ENCODE results near the gene HSD3B7. TPM values are rescaled to one million over a fixed set of nuclear protein-coding genes. Genes with fewer than 3 reads are reported as not detected.

HSD3B7 gene
- total RNA-seq, 1 donor from 2014 or later = 30.4 TPM

DNA sequence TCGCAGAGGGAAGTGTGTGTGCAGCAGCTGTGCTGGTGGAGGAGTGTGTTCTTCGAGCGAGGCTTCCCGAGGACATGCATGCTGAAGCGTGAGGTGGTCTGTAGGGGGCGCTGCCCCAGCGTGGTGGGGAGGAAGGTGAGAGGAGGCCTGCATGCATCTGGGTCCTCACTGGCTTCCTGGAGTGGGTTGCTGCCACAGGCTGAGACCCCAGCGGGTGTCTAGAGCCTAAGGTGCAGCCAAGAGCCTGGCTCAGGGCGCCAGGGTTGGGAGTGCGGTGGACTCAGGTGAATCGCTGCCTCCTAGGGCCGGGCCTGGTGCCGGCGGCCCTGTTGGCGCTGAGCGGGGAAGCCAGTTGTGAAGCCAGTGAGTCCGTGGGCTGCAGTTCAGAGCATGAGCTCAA lies 7.5 kb upstream of the HSD3B7 start:
- Histone ChIP-seq H3K9me3 (no peaks in the 10 kb centered on the region), H3K27me3 (no peaks in the 10 kb centered on the region), H3K4me3 (no peak overlapping the region), H3K27ac (no peak overlapping the region), H3K36me3 (peaks cover 80% of the 10 kb centered on the region), H3K4me1 (no peaks in the 10 kb centered on the region)
- no peak for ATAC-seq
- intact Hi-C loops (cut with DNase I) = no loop called here
- TF ChIP-seq, protein P1, sequence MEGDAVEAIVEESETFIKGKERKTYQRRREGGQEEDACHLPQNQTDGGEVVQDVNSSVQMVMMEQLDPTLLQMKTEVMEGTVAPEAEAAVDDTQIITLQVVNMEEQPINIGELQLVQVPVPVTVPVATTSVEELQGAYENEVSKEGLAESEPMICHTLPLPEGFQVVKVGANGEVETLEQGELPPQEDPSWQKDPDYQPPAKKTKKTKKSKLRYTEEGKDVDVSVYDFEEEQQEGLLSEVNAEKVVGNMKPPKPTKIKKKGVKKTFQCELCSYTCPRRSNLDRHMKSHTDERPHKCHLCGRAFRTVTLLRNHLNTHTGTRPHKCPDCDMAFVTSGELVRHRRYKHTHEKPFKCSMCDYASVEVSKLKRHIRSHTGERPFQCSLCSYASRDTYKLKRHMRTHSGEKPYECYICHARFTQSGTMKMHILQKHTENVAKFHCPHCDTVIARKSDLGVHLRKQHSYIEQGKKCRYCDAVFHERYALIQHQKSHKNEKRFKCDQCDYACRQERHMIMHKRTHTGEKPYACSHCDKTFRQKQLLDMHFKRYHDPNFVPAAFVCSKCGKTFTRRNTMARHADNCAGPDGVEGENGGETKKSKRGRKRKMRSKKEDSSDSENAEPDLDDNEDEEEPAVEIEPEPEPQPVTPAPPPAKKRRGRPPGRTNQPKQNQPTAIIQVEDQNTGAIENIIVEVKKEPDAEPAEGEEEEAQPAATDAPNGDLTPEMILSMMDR (IDR thresholded peaks at IDR 0.05) = peak; percentile 22
- DNase-seq = no peak

DNA sequence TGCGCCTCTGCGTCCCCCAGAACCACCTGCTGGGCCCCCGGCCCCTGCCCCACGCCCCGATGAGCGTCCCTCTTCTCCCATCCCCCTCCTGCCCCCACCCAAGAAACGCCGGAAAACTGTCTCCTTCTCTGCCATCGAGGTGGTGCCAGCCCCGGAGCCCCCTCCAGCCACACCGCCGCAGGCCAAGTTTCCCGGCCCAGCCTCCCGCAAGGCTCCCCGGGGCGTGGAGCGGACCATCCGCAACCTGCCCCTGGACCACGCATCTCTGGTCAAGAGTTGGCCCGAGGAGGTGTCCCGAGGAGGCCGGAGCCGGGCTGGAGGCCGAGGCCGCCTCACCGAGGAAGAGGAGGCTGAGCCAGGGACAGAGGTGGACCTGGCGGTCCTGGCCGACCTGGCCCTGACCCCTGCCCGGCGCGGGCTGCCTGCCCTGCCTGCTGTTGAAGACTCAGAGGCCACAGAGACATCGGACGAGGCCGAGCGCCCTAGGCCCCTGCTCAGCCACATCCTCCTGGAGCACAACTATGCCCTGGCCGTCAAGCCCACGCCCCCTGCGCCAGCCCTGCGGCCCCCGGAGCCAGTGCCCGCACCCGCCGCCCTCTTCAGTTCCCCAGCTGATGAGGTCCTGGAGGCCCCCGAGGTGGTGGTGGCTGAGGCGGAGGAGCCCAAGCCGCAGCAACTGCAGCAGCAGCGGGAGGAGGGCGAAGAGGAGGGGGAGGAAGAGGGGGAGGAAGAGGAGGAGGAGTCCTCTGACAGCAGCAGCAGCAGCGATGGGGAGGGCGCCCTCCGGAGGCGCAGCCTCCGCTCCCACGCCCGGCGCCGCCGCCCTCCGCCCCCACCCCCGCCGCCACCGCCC lies 5.6 kb upstream of the HSD3B7 start:
- H3K27me3 ChIP-seq = no peaks in the 10 kb centered on the region
- H3K9me3 ChIP-seq = no peaks in the 10 kb centered on the region
- no peak overlapping the region for H3K27ac ChIP-seq
- no peak for ATAC-seq
- peaks cover 67% of the 10 kb centered on the region for H3K36me3 ChIP-seq
- intact Hi-C loops (cut with DNase I) = no loop called here
- H3K4me1 ChIP-seq = no peaks in the 10 kb centered on the region
- no peak for DNase-seq
- no peak overlapping the region for H3K4me3 ChIP-seq
- TF ChIP-seq, protein P1 (IDR thresholded peaks at IDR 0.05) = no peak

DNA sequence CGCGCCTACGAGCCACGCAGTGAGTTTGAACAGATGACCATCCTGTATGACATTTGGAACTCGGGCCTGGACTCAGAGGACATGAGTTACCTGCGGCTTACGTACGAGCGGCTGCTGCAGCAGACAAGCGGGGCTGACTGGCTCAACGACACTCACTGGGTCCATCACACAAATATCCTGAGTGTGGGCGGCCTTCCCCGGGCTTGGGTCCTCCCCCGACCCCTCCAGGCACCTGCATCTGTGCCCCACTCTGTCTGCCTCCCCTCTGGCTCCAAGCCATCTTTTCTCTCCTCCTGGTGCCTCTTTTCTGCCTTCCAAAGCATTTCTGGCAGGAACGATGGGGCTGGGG lies 5.0 kb upstream of the HSD3B7 start:
- intact Hi-C loops (cut with DNase I) = no loop called here
- Histone ChIP-seq H3K4me3 (no peak overlapping the region), H3K27me3 (no peaks in the 10 kb centered on the region), H3K4me1 (no peaks in the 10 kb centered on the region), H3K36me3 (peaks cover 65% of the 10 kb centered on the region), H3K27ac (no peak overlapping the region), H3K9me3 (no peaks in the 10 kb centered on the region)
- TF ChIP-seq, protein P1 (IDR thresholded peaks at IDR 0.05) = no peak
- DNase-seq = no peak
- ATAC-seq = no peak

DNA sequence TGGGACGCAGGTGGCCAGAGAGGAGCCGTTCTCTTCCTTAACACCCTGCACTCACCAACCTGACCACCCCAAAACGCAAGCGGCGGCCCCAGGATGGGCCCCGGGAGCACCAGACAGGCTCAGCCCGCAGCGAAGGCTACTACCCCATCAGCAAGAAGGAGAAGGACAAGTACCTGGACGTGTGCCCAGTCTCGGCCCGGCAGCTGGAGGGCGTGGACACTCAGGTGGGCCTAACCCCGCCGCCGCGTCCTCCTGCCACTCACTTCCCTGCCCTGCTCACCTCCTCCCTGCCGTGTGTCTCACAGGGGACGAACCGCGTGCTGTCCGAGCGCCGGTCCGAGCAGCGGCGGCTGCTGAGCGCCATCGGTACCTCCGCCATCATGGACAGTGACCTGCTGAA lies 4.6 kb upstream of the HSD3B7 start:
- no peak overlapping the region for H3K4me3 ChIP-seq
- DNase-seq (no peak), ATAC-seq (no peak)
- no peak overlapping the region for H3K27ac ChIP-seq
- no peaks in the 10 kb centered on the region for H3K27me3 ChIP-seq
- no peaks in the 10 kb centered on the region for H3K9me3 ChIP-seq
- peaks cover 4% of the 10 kb centered on the region for H3K4me1 ChIP-seq
- intact Hi-C loops (cut with DNase I) = no loop called here
- H3K36me3 ChIP-seq = peaks cover 61% of the 10 kb centered on the region
- TF ChIP-seq, protein P1 (IDR thresholded peaks at IDR 0.05) = no peak

DNA sequence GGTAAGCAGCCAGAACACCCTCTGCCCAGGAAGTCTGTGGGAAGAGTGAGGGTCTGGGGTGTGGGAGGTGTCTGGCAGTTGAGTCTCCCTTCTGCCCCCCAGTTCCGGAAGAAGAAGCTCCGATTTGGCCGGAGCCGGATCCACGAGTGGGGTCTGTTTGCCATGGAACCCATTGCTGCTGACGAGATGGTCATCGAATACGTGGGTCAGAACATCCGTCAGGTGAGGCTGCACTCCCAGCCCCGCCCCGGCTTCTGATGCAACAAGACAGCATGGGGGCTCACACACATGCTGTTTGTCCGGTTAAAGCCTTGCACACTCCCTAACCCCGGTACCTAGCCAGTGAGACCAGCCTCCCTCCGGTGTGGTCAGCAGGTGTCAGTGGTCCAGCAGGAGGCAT lies 4.0 kb upstream of the HSD3B7 start:
- Histone ChIP-seq H3K4me1 (peaks cover 9% of the 10 kb centered on the region), H3K4me3 (no peak overlapping the region), H3K27me3 (no peaks in the 10 kb centered on the region), H3K36me3 (peaks cover 56% of the 10 kb centered on the region), H3K27ac (no peak overlapping the region), H3K9me3 (no peaks in the 10 kb centered on the region)
- intact Hi-C loops (cut with DNase I) = no loop called here
- no peak for ATAC-seq
- no peak for DNase-seq
- TF ChIP-seq, protein P1 (IDR thresholded peaks at IDR 0.05) = no peak

All from upper lobe of right lung (tissue), 1 donor.